ENCODE results near the gene KIF21B.

KIF21B gene

DNA sequence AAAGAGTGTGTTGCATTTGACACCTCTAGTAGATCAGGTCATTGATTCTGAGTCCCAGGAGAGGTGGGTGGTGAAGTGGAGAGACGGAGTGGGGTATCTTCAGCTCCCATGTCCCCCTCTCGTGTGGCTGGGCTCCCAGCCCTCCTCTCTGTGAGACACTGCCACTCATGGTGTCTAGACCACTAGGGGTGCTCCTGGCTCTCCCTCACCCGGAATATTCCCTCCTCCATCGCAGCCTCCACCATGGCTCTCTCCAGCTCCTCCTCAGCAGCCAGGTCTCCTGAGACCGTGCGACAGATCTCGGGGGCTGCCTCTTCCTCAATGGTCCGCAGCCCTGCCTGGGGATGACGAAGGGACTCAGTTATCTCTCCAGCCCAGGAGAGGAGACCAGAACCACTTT lies 20.6 kb upstream of the KIF21B start:
- DNase-seq: no peak

- DNase-seq: peak; percentile 70 to 76
Observed at GRCh38 chr1:201042779-201043461, 19.4 kb upstream of the KIF21B start.

- DNase-seq: no peak
Observed at GRCh38 chr1:201041011-201041410, 17.5 kb upstream of the KIF21B start.

DNA sequence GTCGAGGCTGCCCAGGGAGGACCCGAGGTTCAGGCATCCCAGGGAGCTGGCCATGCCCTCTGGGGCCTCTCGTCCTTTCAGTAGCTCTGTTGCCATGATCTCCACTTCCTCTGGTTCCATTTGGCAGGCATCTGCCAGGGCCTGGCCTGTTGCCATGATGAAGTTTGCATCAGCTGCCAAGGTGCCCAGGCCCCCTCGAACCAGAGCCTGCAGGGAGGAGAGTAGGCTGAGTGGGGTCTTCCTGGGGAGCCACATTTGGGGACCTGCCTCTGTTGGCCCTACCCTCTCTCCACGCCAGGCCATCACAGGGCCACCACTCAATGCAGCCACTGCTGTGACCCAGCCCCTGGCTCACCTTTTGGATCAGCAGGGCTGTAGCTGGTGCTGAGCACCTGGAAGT lies 16.4 kb upstream of the KIF21B start:
- no peak for DNase-seq

DNA sequence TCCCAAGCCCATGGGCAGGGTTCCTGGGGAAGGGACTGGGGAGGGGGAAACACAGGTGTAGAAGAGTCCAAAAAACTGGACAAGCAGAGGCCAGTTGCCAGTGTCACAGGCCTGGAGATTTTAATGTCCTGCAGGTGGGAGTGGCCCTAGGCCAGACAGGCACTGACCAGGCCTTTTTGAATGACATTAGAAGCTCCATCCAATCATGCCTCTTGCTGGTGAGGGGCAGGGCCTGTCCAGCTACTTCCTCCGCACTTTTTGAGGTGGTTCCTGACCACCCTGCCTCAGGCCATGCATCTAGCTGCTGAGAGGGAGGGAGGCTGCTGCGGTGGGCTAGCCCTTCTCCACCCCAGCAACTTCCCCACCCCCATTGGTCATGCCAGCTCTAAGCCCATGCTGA lies 15.9 kb upstream of the KIF21B start:
- DNase-seq: no peak

- no peak for DNase-seq
Observed at GRCh38 chr1:201038186-201038876, 14.8 kb upstream of the KIF21B start.

DNA sequence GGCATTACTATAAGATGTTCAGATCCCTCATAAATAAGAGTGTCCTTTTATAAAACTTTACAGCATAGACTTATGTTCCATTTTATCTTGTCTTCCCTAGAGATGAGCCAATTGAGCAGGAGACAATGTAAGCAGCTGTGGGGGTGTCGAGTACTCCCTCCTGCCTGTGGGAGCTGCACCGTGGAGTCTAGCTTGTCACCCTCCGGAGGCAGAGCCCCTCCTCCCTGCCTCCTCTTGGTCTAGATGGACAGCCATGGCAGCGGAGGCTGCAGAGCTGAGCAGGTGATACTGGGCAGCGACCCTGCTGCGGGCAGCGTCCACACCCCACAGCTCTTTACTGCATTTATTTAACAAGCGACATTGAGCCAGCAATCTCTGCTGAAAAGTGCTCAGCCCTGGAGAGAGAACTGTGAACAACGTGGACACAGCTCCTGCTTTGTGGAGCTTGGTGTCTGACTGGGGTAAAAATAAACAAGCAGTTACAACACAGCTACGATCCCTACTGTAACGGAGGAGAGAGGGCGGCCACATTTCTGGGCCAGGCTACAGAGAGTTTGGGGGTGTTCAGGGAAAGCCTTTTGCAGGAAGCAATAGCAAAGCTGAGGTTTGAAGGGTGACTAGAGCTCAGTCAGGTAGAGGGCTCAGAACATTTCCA lies 12.8 kb upstream of the KIF21B start:
- no peak for DNase-seq

DNA sequence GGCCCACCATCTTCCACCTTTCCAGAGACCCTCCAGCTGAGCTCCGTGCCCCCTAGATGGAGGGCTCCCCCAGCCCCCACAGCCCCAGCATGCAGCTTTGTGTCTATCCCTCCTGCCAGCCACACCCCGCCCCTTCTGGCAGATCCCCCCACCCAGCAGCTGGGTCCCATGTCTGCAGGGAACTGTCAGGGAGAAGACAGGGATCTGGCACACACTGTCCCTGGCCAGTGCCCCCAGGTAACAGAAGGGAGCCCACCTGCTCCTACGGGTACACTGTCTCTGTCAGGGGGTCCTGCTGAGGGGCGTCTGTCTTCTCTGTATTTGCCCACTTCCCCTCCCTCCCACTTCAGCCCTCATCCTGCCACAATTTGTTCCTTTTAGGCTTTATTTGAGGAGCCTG lies 11.2 kb upstream of the KIF21B start:
- no peak for DNase-seq

DNA sequence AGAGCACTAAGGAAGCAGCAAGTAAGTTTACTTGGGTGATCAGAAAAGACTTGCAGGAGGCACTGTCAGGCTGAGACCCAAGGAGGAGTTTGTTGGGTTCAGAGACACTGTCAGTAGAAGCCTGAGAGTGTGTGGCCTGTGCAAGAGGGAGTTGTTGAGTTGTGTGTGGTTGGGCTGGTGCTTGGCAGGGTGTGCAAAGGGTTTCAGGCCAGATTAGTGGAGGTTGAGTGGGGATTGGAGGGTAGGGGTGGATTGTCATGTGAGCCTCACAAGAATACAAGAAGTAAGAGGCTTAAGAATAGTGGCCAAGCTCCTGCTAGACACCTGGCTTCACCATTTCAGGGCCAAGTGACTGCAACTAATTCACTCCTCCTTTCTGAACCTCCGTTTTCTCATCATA lies 8.9 kb upstream of the KIF21B start:
- DNase-seq: no peak

DNA sequence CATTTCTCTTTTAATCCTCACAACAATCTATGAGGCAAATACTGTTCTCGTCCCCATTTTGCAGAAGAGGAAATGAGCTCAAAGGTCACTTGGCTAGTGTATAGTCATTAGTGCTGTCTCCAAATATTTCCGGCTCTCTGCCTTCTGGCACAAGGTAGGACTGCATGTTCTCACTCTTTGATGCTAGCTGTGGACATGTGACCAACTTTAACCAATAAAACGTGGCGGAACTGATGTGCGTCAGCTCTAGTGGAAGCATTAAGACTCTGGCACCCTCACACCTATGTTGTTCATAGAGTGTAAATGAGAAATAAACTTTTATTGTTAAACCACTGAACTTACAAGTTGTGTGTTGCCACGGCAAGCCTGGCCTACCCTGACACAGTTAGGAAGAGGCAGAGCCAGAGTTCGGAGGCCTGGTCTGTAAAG lies 5.0 kb upstream of the KIF21B start:
- DNase-seq: no peak

GRCh38 chr1:201026836-201027235 lies 3.3 kb upstream of the KIF21B start:
- DNase-seq: no peak

DNA sequence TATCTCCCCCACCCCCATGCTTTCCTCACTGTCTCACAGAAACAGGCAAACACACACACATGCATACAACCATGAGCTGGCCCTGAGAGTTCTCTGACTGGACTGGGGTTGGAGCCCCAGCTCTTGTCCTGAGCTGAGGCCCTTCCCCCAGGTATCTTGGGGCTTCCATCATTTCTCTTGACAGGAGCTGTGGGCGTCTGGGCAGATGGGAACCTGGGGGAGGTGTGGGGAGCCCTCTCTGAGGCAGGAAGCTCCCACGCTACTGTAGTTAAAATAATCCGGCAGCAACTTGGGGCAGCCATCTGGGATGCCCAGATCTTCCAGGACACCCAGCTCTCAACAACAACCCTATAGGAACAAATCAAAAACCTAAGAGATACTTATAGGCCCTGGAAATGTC lies 2.7 kb upstream of the KIF21B start:
- DNase-seq: no peak

- DNase-seq: peak; percentile 33 to 55
Observed at GRCh38 chr1:201025571-201026002, 2.1 kb upstream of the KIF21B start.

DNA sequence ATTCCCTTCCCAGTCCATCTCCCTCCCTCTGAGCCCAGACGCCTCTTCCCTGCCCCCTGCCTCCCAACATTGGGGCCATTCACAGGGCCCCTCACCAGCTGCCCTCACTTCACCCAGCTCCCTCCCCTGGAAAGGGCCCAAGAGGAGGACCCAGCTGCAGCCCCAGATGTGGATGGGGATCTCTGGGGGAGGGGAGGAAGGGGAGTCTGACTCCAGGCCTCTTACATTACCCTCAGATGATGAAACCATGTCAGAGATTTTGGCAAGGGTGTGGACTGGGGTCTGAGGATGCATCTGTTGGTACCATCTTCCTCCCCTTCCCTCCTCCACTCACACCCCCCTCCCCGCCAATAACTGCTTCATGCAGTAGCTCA lies 1.1 kb upstream of the KIF21B start:
- no peak for DNase-seq

DNA sequence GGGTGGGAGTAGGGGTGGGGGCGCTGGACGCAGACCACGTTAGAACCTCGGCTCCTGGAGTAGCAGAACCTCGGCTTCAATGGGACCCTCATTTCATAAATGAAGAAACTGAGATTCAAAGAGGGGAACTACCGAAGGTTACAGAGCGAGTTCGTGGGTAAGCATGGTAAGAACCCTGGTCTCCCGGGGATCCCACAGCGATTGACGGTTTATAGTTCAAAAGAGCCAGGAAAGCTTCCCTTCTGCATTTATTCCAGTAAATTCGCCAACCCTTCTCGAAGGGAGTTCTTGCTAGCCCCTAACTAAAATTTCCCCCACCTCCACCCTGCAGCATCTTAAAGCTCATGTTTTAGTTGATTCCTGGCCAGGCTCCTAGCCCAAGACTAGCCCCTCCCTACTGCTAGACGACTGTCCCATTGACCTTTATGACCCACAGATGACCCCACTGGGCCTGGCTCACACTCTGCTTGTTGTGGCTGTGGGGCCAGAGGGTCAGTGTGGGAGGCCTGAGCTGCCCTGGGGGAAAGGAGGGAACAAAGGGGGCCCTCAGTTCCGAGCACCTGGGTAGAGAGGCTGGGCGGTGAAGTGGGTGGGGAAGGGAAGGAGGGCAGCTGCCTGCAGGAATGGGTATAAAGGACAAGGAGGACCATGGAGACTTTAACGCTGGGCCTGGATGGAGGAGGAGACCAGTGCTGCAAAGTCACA lies 558 bp upstream of the KIF21B start:
- DNase-seq: peak in 1 of 2 experiments; percentile 10

GRCh38 chr1:201022820-201023516 lies 546 bp downstream of the KIF21B start:
- DNase-seq: peak; percentile 42 to 59

DNA sequence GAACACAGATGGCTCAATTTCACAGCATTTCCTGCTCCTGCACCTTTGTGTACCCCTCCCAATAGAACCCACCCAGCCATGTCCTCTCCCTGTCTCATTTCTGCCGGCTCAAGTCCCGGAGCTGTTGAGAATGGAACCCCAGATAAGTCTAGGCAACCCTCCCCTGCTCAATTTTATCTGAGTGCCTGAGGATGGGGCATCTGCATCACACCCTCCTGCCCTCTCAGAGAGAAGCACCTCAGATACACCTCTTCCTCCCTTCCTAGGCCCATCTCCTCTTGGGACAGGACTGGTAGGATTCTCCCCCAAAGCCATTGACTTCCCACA lies 1.1 kb downstream of the KIF21B start:
- DNase-seq: no peak

DNA sequence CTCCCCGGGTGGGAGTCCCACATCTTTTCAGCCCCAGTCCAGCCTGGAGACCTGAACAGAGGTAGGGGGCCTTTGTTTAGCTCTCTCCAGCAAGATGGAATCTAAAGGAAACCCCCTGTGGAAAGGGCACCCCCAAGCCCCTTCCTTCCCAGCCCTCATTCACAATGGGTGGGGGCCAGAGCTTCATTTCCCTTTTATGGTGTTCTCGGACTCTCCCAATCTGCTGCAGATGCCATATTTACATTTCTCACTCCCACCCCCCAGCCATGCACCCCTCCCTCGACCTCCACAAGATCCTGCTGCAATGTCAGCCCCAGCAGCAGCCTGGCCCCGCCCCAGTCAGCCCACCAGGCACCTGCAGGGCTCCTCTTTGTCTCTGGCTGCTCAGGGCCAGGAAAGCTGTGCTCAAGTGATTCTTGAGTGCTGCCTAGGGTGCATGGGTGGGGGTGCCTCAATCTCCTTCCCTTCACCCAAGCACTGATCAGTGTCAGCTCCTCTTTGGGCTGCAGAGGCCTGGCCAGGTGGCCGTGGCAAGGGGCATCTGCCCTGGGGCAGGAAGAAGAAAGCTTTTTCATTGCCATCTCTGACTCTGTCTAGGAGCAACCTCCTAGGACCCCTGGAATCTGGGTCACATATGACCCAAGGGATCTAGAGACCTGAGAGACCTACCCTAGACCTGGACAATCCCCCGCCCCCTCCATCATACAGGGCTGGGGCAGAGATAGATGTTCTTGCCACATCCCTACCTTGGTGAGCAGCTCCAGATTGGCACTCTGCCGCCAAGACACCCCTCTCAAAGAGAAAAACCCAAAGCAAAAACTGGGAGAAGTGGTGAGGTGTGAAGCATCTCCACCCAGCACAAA lies 1.7 kb downstream of the KIF21B start:
- DNase-seq: peak in 1 of 2 experiments; percentile 27

DNA sequence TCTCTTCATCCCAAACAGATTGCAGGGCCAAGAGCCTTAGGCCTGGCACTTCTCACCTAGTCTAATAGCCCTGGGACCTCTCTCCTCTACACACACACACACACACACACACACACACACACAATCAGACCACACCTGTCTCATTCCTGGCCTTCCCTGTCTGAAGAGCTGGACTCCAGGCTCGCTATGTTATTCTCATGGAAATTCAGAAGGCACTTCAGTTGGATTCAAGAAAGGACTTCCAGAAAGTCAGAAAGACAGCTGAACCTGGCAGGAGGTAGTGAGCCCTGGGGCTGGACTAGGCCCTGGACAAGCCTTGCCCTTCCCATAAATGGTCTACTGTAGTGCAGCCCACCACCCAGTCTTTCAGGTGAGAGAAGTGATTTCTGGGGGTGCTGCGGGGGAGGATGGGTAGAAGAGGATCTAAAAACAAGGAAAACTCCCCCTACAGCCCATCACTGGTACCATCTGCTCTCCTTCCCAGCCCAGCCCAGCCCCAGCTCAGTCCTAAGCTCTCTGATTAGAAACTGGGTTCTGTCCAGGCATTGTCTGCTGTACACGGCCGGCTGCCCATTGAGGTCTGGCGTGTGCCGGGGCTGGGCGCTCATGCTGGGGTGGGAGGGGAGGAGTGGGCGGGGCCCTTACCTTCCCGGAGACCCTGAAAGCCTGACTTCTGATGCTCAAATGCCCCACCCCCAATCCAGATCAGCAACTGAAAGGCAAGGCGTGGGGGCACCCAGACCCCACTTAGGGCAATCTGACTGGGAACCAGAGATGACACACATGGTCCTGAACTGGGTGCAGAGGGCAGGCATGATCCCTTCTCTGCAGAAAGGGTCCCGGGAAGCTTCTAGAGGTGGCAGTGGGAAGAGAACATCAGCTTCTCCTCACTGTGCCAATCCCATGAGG lies 2.5 kb downstream of the KIF21B start:
- DNase-seq: peak; percentile 50 to 53

GRCh38 chr1:201020040-201020591 lies 3.4 kb downstream of the KIF21B start:
- DNase-seq: peak in 1 of 2 experiments; percentile 52
